GM03348 (cell line): ENCODE results near the gene C8B.
A peak's percentile ranks its signal among the peaks of the same experiment; 100 is the strongest.

Source experiments
- DNase-seq: peaks from one replicate; pipeline ENCODE4 v3.0.0; 2012; ENCODE audit warnings: low spot score

Gene C8B

DNA sequence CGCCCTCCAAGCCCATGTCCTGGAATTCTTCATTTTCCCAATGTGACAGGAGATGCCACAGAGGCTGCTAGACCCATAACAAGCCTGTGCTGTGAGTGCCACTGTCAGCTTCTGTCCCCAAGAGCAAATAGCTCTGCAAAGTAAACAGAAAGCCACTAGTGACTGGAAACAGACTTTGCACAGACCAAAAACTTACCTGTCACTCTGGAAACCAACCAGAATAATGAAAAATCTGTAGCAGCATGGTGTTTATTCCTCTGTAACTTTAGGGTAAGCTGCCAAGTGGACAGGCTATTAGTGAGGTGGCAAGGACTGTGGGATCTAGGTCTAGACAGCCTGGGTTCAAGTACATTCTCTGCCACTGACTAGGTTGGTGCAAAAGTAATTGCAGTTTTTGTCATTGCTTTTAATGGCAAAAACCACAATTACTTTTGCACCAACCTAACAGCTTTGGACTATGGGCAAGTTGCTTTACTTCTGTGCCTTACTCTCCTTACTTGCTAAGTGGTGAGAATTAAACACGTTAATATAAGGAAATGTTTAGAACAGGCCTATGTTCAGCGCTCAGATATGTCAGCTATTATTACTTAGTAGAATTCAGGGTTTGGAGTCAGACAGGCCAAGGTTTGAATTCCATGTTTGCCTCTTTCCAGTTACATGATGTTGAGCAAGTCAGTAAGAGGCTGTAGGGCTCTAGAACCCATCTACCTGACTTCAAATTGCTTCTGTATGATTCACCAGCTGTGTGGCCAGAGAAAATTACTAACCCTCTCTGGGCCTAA, at the start of gene C8B:
Gene C8B, minus strand, starts transcription at position 100 of the 782 bp plus-strand sequence. Its CDS starts 67 bp downstream, at position 33.
- DNase-seq: no peak

DNA sequence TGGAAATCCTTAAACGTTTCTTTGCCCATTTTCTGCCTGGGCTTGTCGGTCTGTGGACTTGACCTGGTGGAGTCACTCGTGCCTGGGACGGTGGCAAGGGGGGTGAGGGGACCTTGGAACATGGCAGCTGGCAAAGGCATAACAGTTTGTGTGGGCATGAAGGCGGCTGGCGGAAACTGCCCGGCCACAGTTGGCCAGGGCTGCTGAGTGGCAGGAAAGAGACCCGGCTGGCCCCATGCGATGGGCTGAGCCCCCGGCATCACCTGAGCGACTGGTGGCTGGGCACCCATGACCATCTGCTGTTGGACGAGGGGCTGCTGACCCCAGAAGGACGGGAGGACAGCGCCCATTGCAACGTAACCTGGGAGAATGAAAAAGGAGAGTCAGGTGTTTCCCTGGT, 49.3 kb upstream of the C8B start:
- no peak for DNase-seq

DNA sequence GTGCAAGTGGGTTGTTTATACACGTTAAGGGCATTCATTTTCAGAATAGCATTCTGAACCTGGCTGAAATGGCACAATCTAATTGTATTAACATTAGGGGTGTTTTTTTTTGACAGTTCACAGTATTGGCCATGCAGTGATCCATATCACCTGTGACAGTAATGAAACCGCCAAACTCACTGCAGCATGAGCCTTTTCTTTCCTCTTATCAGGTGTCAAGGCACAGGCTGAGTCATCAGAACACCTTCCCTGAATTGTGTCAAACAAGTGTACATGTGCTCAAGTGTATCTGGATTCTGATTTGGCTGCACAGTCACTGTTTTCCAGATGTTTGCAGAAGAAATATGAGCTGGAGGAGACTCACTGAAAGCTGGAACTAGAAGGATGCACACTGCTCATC, 47.7 kb upstream of the C8B start:
- no peak for DNase-seq

DNA sequence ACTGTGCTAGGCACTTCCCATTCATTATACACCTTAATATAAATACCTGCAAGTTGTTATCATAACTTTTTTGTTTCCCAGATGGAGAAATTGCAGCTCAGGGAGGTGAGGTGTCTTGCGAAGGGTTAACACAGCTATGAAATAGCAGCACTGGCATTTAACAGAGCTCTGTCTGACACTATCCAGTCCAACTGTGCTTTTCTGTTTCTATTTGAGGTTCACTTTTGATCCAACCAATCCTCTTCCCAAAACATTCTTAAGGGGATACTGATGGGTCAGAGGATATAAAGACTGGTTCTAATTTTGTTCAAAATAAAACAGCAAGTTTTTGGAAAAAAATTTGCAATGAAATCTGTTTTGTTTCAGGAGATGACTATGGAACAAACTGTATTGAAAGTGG, 46.5 kb upstream of the C8B start:
- no peak for DNase-seq

DNA sequence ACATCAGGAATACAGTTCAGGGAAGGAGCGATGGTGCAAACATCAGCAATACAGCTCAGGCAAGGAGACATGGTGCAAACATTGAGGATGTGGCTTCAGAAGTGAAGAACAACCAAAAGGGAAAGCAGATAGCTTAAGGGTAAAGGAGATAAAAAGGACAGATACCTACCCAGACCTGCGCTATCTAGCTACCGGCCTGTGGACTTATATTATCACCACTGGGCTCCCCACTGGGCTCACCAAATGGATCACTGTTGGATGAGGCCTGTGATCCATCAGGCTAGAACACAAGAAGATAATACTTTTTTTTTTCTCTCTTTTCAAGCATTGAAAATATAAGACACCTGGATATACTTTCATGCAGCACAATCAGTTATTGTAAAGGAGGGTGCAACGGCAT, 44.7 kb upstream of the C8B start:
- no peak for DNase-seq

DNA sequence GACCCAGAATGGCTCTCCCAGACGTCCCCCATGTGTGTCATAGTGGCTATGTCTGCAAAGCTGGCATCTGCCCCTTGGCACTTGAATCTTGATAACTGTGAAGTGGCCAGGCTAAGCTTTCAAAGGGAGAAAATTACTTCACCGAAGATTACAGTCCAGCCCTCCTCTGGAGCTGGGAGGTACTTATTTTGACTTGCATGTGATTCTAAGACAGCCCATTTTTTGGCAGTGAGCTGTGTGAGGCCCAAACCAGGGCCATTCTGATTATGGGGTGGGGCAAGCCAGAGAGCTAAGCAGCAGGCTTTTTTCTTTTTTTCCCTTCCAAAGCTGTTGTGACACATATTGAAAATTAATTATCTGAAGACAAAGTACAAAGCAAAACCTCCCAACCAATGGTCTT, 42.1 kb upstream of the C8B start:
- DNase-seq: no peak

DNA sequence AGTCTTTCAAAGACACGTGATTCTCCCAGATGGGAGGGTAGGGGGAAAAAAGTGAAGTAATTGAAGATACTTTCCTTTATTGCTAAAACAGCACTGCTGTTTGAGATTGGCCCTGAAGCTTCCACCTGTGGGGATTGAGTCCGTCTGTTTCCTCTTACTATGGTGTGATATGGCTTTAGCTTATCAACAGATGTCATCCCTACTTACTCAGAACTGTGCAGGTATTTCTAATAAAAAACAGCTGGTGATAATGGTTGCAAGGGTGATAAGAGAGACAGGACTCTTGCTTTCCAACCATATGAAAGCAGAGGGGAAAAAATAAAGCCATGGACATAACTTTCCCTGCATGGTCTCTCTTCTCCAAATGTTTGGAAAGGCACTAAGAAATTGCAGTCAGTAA, 41.7 kb upstream of the C8B start:
- DNase-seq: no peak

DNA sequence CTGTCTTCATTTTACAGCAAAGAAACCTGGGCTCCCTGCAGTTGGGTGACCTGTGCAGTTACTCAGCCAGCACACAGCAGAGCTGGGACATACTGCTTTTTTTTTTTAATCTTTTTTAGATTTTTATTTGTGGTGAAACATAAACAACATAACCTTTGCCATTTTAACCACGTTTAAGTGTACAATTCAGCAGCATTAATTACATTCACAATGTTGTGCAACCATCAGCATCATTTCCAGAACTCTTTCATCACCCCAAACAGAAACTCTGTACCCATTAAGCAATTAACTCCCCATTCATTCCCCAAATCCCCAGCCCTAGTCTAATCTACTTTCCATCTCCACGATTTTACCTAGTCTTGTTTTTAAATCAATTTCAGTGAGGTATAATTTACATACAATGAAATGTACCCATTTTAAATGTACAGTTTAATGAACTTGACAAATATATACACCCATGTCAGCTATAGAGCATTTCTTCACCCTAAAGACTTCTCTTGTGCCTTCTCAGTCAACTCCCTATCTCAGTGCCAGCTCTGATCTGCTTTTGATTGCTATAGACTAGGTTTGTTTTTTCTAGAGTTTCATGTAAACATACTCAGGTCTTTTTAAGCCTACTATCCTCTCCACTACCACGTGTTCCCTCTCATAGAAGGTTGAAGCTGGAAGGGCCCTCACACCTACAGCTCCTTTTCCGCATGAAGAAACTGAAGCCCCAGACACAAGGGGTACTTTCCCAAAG, 37.8 kb upstream of the C8B start:
- DNase-seq: no peak

DNA sequence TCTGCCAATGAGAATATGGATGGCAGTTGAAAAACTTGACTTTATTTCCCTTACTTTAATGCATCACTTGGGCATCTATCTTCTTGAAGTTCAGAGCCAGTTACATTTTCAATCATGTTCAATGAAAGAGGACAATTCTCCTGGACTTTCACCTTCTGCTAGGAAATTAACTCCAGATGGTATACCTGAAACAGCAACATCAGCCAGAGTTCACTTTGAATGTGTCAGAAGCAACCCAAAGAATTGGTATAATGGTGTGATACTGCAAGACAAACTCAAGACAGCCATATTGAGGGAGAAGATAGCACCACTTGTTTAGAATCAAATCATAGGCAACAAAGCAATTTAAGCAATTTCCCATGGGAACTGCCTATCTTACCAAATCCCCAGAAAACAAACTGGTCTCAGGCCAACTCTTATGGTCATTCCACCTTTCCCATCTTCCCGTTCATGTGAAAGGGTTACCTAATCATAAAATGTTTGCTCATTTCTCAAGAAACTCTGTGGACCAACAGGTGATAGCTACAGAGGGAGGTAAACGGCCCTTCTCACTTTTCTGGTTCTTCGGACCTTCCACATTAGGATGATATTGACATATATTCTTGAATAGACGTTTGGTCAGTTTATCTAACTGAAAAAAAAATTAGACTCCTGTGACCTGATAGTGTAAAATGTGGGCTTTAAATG, 29.7 kb upstream of the C8B start:
- DNase-seq: no peak

DNA sequence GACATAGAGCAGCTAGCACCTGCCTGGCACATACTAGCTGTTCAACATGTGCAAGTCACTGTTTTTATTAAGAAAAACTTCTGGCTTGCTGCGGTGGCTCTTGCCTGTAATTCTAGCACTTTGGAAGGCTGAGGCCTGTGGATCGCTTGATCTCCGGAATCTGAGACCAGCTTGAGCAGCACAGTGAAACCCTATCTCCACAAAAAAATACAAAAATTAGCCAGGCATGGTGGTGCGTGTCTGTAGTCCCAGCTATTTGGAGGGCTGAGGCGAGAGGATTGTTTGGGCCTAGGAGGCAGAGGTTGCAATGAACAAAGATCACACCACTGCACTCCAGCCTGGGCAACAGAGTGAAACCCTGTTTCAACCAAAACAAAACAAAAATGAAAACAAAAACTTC, 27.7 kb upstream of the C8B start:
- DNase-seq: no peak

DNA sequence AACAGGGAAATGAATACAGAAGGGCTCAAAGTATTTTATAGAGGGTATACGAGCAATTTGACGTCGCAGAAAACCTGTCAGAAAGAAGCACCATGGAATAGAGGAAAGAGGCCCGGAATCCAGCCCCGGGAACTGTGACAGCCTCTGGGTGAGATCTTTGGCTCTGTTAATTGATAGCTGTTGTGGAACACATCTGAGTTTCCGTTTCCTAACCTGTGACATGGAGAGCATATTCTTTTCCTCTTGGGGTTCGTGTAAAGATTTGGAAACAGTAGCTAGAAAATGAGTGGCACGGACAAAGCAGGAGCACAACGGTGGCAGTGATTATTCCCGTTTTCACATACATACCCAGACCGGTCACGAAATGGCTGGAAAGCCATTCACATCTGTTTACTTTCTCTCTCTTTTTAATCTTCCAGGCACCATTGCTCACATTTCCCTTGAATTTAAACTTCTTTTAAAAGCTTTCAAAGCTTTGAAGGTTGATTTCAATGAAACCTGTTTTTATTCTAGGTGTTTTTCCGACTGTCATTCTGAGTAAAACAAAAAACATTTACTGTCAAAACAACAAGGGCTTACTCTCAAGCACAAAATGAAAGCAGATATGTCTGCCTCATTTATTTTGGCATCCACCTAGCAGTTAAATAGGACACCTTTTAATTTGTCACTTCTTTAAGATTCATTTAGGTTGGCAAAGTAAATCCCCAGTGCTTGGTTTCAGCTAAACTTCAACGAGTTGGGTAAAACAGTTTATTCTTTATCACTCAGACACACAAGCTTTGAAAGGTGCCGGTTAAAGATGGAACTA, 26.7 kb upstream of the C8B start:
- no peak for DNase-seq

DNA sequence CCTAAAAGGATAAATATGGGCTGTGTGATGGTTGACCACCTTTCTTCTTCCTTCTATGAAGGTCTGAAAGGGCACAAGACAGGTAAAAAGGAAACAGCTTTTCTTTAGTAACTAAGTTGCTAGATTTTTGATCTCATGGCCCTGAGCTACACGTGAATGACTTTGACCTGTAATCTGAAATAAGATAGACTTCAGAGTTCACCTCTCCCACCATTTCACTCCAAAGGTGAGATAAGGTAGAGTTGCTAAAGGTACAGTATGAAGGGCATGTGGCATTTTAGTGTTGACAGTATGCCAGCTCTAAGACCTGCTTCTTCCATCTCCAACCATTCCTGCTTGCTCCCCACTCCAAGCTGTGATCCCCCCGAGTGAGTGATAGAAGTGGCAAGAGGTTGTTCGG, 25.8 kb upstream of the C8B start:
- no peak for DNase-seq

DNA sequence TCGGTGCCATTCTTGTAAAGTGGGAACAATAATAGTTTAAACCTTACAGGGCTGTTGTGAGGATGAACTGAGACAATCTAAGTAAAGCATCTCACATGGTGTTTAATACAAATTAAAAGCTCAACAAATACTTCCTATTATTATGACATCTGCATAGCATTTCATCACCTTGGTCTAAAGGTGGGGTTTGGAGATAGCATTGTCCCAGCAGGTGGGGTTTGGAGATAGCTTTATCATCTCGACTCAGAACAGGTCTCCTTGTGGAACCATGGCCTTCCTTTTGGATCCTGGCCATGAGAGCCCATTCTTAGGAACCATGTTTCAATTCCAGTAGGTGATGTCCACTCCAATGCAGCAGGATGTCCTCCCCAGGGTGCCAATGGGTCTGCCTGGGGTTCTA, 20.6 kb upstream of the C8B start:
- DNase-seq: no peak

DNA sequence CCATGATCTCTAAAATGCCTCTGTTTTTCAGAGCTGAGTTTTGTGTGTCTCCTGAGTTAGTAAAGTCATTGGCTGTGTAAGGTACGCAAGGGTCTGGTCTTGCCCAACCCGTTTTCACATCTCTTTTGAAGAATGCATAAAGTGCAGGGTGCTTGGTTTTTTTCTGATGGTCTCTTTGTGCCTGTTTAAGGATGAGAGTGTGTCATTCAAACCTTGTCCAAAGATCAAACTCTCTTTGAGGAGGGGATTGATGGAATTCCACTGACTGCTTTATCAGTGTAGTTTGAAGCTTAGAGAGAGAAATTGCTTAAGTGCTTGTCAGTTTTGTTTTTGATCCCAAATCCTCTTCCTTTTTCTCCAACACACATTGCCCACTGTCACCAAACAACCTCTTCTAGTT, 20.0 kb upstream of the C8B start:
- no peak for DNase-seq

DNA sequence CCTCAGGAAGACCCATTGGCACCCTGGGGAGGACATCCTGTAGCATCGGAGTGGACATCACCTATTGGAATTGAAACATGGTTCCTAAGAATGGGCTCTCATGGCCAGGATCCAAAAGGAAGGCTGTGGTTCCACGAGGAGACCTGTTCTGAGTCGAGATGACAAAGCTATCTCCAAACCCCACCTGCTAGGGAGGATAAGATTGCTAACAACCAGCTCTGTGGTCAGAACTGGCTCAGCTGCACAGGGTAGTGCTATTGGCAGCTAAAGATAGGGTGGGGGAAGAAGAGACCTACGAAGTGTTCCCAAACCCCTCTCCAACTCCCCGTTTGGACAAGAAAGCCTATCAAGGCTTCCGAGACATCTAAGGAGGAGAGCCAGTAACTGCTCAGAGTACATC, 17.7 kb upstream of the C8B start:
- no peak for DNase-seq

DNA sequence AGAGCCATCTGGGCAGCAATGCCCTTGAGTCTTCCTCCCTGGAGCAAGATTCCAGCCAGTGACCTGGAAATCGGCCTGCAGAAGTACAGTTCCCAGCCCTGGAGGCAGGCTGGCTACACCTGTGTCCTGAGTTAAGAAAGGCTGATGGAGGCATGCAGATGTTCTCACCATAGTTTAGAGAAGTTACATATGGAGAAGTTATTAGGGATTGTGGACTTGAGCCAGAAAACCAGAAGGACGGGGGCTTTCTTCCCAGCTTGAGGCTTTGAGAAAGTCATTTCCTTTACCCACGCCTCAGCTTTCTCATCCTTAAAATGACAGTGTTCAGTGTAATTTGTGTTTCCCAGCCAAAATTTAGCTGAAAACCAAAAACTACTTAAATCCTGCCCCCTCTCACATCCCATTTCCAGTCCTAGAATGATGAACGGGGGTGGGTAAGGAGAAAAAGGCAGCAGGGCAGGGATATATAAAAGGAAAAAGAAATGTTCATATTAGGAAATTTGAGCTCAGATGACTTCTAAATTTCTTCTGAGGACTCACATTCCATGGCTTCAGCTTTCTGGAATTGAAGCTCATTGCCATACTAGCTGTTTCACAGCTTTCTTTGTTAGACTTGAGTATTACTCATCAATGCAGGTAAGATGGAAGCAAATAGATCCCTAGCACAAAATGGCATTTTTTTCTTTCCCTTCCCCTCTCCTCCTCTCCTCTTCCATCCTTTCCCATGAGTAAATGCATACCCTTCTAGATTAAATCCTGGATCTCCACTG, 14.4 kb upstream of the C8B start:
- DNase-seq: peak; percentile 25

DNA sequence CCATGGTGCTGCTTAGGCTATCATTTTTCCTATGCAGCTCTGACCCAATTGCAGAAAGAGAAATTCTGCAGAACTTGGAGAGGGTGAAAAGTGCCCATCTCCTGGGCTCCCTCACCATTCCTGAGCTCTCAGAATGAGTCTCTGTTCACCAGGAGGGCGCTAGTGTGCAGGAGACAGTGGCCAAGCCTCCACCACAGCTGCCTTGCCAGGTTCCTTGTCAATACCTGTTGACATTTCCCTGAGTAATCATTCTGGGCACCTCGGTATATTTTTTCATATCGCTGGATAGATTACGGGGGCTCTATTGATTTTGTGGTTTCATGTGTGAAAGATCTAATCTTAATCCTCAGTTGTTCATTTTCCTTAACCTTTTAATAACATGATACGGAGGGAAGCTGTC, 13.0 kb upstream of the C8B start:
- no peak for DNase-seq

DNA sequence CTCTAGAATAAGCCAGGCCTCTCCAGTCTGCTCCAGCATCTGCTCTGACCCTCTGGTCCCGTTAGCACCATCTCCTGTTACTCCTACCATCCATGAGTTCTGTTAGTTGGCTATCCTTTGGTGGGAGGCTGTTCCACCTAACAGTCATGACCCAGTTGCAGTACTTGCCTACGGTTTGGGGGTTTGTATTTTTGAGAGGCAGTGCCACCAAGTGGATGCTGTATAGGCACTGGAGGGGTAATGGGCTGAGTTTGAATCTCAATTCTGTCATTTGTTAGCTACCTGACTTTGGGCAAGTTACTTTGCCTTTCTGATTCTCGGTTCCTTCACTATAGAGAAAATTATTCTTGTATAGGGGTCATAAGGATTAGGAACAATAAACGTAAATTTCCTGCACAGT, 12.1 kb upstream of the C8B start:
- DNase-seq: no peak

DNA sequence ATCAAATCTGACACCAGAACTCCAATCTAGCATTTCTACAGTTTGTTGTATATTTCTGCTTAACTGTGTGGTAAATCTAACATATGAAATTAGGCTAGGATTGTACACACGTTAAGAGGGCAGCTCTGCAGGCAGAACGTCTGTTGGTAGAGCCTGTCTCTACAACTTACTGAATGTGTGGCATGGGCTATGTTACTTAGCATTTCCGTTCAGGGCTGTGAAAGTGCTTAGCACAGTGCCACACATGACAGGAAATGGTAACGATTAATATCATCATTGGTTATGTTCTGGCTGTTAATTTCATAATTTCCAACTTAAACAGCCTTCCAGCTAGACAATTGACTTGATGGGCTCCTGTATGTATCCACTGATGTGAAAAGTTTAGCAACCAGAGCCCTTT, 9.6 kb upstream of the C8B start:
- DNase-seq: no peak

DNA sequence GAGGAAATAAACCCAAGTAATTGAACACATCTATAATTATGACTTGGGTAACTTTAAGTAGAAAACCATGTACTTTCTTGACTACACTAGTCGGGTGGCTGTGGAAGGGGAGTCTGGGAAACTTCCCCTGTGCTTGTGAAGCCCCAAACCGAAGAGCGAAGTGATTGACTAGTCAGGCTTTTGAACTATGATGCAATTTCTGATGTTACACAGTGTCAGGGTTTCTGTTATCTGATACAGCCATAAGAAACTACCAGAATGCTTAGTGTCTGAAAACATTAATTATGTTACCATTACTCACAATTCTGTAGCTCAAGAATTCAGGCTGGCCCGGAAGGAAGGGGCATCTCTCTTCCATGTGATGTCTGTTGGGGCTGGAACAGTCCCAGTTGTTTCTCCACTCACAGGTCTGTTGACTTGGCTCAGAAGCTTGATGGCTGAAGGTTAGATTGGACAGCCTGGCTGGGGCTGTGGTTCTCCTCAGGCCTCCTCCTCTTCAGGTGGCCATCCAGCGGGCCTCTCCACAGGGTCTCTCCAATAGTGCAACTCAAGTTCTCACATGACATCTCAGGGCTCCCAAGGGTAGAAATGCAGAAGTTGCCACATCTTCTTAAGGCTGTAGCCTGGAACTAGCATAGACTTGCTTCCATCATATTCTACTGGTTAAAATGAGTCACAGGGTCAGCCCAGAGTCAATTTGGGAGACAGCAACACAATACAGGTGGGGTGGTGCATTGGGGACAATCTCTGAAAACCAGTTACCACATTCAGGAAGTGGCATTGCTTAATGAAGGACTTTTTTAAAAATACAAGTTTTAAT, 8.3 kb upstream of the C8B start:
- peak; percentile 24 for DNase-seq

DNA sequence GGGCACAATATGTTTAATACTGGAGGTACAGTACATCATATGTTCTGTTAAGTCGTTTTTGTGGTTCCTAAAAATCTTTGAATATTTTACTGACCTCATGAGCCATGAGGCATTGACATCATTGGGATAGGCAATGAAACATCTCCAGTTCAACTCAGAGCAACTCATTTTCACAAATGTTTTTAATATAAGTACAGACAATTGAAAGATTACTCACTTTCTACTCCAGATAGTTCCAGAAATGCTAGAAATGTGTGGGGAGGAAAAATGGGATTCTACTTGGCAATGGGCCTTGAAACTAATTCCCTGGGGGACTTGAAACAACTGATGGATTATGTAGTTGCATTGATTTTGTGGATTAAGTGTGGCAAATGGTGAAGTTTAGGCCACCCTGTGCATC, 7.2 kb upstream of the C8B start:
- DNase-seq: peak; percentile 45
